GM20000 (cell line): ENCODE measurements around the gene SLC13A4.

Source experiments
- DNase-seq: peaks from one replicate; pipeline ENCODE4 v3.0.0; 2012; ENCODE audit warnings: low spot score
- TF ChIP-seq, protein P1 (sequence below): IDR thresholded peaks from 2 replicates; pipeline ENCODE4 v1.5.1; 2012; ENCODE audit warnings: mild to moderate bottlenecking, control low read depth; ENCODE audit errors: extremely low read depth, missing control alignments

Gene SLC13A4

DNA sequence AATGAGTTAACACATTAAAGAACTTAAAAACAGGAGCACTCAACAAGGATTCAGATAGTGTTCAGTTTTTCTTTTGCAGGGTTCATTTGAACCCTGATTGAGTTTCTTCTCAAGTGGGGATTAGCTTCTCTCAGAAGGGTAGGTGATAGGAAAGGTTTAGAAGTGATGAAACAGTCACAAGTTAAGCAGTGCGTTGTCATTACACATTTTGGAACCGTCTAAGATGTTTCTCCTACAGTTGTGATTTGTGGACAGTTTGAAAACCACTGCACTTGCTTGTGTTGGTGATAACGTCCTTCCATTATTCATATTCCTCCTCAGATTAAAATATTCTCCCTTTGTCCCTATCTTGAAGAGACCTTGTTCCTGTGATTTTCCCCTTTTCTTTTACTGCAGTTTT is 62.9 kb downstream of the SLC13A4 start:
- TF ChIP-seq, protein P1, sequence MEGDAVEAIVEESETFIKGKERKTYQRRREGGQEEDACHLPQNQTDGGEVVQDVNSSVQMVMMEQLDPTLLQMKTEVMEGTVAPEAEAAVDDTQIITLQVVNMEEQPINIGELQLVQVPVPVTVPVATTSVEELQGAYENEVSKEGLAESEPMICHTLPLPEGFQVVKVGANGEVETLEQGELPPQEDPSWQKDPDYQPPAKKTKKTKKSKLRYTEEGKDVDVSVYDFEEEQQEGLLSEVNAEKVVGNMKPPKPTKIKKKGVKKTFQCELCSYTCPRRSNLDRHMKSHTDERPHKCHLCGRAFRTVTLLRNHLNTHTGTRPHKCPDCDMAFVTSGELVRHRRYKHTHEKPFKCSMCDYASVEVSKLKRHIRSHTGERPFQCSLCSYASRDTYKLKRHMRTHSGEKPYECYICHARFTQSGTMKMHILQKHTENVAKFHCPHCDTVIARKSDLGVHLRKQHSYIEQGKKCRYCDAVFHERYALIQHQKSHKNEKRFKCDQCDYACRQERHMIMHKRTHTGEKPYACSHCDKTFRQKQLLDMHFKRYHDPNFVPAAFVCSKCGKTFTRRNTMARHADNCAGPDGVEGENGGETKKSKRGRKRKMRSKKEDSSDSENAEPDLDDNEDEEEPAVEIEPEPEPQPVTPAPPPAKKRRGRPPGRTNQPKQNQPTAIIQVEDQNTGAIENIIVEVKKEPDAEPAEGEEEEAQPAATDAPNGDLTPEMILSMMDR, result no peak
- no peak for DNase-seq

DNA sequence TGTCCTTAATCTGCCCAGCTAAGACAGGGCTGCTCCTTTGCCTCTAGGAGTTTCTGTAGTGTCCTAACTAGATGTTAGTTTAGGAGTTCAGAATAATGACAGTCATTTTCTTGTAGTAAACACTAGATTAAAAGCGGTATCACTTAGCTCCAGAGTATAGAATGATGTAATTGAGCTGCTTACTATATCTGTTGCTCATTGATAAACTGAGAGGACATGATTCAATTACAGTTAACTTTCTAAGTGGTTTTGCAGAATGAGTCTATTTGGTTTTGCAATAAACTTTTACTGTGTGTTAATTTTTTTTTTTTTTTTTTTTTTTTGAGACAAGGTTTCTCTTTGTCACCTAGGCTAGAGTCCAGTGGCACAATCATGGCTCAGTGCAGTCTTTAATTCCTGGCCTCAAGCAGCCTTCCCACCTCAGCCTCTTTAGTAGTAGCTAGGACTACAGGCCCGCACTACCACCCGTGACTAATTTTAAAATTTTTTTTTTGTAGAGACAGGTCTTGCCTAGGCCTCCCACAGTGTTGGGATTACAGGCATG is 63.9 kb downstream of the SLC13A4 start:
- TF ChIP-seq, protein P1, result no peak
- no peak for DNase-seq

DNA sequence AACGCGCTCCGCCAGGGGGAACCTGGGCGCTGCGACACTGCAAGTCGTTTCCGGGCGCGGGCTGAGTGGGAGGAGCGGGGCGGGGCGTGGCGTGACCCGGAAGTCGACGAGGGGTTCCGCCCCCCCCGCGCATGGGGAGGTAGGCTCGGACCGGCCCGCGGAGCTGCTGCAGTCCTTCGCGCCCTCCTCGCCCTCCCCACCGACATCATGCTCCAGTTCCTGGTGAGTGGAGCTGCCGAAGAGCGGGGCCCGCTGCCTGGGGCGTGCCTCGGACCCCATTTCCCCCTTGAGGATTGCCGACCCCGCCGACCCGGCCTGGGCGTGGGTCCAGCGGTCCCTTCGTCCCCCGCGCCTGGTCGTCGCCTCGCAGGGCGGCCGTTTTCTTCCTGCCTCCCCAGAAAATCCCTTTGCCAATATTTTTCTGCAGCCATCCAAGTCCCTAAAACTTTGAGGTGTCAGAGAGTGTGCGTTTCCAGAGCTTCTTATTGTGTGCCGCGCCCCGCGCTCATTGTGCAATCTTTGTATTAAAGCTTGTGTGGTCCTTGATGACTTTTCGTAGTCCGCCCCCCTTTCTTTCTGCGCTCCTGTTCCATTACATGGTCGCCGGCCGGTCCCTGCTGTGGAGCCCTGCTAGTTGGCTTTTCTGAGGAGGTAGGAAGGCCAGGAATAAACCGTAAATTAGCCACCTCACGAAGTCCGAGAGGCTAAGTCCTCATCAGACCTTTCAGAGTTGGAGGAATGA is 65.4 kb downstream of the SLC13A4 start, which contains the start of gene STMP1:
Gene STMP1, plus strand, starts transcription at position 142 of the 742 bp plus-strand sequence.
- peak; percentile 96 for DNase-seq
- TF ChIP-seq, protein P1, result no peak

DNA sequence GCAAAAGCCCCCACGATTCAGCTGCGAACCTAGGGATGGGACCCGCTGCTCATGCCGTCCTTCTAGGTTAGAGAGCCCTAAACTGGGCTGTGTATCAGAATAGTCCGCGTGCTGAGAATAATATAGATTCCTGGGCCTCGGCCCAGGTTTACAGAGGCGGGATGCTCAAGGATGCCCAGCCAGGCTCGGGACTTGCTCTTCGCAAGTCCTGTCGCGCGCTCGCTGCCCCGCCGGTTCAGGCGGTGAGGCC is 65.9 kb downstream of the SLC13A4 start:
- TF ChIP-seq, protein P1, result peak; percentile 50
- no peak for DNase-seq

DNA sequence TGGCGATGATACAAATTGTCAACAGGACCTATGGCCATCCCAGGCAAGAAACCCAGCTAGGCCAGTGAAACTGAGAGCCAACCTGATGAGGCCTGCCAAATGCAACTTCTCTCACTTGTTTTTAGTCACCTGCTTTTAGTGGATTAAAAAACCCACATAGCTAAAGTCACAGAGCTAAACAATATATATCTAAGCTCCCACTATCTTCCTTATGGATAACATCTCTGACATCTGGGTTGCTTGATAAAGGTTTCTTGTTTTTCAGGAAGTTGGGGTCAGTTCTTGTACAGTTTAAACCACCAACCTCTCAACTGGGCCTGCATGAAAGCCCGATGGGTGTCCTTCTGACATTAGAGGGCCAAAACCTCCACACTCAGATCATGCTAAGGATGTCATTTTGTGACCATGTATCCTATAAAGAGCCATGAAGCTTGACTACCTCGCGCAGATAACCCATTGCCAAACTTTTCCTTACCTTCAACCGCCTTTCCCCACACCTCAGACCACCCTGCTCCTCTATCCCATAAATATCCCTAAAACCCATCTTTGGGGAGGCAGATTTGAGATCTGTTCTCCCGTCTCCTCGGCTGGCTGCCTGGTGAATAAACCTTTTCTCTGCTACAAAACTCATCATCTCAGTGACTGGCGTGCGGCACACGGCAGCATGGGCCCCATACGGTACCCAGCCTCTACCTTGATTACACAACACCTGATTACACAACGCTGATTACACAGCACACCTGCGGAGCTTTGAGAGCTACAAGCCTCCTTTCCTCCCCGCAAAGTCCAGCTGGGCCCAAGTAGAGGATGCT is 66.5 kb downstream of the SLC13A4 start:
- no peak for DNase-seq
- TF ChIP-seq, protein P1, result no peak

DNA sequence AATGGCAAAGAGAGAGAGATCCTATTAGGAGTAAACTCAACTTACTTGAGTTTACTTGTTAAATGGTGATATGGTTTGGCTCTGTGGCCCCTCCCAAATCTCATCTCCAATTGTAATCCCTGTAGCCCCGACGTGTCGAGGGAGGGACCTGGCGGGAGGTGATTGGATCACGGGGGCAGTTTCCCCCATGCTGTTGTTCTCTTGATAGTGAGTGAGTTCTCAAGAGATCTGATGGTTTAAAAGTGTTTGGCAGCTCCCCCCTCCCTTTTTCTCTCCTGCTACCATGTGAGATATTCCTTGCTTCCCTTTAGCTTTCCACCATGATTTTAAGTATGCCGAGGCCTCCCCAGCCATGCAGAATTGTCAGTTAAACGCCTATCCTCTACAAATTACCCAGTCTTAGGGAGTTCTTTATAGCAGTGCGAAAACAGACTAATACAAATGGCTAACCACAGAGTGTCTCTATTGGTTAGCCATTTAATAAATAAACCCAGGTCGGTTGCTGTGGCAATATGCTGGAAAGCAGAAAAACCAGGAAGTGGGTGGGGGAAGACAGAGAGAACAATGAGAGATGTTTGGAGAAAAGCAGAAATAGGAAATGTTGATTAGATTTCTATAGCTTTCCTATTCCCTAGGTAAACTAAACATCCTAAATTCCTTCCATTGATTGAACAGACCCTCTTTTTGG is 68.7 kb downstream of the SLC13A4 start:
- no peak for DNase-seq
- TF ChIP-seq, protein P1, result no peak
